Ammon's horn (tissue), 1 donor: ENCODE results near the gene PEAK3.

Experiments
- DNase-seq: peaks from one replicate; pipeline ENCODE4 v3.0.0-alpha.2; 2016; ENCODE audit warnings: low spot score

PEAK3 gene

GRCh38 chr19:2249880-2250765, 31.9 kb downstream of the PEAK3 start:
- no peak for DNase-seq

DNA sequence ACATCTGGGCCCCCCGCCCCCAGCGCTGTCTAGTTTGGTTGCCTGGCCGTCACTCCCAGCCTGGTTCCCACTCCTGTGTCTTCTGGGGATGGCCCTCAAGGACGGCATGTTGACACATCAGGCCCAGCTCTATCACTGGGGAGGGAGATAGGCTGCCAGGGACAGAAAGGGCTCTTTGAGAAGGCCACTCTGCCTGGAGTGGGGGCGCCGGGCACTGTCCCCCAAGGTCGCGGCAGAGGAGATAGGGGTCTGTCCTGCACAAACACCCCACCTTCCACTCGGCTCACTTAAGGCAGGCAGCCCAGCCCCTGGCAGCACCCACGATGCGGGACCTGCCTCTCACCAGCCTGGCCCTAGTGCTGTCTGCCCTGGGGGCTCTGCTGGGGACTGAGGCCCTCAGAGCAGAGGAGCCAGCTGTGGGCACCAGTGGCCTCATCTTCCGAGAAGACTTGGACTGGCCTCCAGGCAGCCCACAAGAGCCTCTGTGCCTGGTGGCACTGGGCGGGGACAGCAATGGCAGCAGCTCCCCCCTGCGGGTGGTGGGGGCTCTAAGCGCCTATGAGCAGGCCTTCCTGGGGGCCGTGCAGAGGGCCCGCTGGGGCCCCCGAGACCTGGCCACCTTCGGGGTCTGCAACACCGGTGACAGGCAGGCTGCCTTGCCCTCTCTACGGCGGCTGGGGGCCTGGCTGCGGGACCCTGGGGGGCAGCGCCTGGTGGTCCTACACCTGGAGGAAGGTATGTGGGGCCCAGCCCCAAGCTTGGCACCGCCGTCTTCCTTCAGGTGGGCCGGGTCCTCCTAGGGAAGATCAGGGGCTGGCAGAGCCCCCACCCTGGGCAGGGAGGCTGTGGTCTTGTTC, 32.7 kb downstream of the PEAK3 start, which contains the start of gene AMH:
Gene AMH (plus strand): TSS at position 314 of the 857 bp plus-strand sequence. CDS start 10 bp downstream, at position 324.
- DNase-seq, result no peak

DNA sequence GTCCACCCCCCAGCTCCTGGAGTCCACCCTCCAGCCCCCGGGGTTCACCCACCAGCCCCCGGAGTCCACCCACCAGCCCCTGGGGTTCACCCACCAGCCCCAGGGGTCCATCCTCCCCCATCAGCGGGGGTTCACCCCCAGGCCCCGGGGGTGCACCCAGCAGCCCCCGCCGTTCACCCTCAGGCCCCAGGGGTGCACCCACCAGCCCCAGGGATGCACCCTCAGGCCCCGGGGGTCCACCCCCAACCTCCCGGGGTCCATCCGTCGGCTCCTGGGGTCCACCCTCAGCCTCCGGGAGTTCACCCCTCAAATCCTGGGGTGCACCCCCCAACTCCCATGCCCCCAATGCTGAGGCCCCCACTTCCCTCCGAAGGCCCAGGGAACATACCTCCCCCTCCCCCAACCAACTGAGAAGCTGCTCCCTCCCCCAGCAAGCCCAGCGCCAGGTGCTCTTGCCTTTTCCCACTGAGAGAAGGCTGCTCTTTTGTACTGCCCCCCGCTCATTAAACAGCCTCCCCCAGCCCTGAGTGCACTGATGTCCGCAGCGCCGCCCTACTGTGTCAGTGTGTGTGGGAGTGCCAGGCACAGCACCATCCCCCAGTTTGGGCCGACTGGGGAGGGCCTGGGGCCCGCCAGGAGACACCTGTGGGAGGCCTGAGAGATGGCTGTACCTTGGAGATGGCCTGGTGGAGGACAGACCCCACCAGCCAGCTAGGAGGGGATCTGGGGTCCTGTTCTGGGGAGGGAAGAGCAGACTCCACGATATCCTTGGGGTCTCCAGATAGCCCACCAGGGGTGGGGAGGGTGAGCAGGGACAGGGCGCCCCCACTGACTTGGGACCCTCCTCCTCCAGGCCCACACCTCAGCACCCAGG, 33.6 kb downstream of the PEAK3 start:
- DNase-seq, result no peak

DNA sequence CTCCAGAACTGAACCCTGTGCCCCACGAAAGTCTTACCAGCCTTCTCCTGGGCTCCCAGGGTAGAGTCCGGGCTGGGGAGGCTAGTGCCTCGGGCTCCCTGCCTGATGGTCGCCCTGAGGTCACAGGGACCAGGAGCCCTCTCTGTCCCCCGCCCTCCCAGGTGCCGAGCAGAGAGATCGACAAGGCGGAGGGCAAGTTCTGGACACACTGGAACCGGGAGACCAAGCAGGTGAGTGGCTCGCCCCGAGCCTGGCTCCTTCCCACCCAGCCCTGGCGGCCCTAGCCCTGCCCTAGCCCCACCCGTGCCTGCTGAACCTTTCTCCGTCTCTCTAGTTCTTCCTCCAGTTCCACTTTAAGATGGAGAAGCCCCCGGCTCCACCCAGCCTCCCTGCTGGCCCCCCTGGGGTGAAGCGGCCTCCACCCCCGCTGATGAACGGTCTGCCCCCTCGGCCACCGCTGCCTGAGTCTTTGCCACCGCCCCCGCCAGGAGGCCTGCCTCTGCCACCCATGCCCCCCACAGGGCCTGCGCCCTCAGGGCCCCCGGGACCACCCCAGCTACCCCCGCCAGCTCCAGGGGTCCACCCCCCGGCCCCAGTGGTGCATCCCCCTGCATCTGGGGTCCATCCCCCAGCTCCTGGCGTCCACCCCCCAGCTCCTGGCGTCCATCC, 34.4 kb downstream of the PEAK3 start:
- no peak for DNase-seq

- peak; percentile 55 for DNase-seq
Observed at GRCh38 chr19:2246801-2247361, 35.1 kb downstream of the PEAK3 start.

DNA sequence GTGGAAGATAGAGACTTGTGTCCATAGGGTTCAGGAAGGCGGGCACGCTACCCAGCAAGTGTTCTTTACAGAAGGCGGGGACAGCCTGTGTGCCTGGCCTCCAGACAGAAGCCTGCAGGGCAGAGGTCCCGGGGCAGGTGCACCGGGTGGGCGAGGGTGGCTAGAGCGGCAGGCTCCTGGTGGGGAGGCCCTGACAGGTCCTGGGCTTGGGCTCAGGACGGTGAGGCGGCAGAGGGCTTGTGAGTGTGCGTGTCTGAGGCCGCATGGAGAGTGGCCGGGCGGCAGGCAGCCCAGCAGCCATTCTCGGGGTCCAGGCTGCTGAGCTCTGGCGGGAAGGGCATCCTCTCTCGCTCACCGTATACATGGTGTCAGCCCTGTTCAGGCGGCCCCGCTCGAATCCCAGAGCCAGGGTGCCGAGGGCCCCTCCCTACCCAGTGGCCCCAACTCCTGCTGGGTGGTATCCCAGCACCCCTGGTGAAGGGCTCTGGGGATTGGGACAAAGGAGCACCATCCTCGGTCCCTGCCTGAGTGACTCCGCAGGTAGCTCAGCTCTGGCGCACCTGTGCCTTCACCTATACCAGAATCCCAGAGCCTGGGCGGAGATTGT, 35.9 kb downstream of the PEAK3 start:
- no peak for DNase-seq

DNA sequence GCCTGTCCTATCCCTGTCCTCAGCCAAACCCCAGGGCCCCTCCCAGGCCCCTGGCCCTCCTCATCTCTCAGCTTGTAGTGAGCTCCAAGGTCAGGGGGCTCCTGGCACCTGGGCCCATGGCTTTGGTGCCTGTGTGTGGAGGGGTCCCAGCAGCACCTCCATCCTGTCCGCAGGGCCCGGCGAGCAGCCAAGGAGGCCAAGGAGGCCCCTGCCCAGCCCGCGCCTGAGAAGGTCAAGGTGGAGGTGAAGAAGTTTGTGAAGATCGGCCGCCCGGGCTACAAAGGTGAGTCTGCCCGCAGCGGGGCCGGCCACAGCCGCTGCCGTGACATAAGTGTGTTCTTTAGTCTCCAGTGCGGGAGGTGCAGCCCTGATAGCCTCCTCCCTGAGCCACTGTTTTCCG, 36.7 kb downstream of the PEAK3 start:
- DNase-seq, result no peak

DNA sequence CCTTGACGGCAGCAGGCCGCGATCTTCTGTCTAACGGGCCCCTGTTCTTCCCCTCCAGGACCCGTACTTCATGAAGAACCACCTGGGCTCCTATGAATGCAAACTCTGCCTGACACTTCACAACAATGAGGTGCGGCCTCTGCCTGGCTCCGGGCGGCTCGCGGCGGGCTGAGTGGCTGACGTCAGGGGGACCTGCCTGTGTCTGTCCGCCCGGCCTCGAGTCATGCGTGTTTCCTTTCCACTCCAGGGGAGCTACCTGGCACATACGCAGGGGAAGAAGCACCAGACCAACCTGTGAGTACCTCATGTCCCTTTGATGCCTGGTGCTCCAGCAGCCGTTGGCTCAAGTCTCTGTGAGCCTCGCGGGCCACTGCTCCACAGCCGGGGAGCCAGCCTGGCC, 37.5 kb downstream of the PEAK3 start:
- no peak for DNase-seq

GRCh38 chr19:2244125-2244411, 37.9 kb downstream of the PEAK3 start:
- DNase-seq, result no peak

GRCh38 chr19:2243274-2244124, 38.5 kb downstream of the PEAK3 start:
- DNase-seq, result no peak

DNA sequence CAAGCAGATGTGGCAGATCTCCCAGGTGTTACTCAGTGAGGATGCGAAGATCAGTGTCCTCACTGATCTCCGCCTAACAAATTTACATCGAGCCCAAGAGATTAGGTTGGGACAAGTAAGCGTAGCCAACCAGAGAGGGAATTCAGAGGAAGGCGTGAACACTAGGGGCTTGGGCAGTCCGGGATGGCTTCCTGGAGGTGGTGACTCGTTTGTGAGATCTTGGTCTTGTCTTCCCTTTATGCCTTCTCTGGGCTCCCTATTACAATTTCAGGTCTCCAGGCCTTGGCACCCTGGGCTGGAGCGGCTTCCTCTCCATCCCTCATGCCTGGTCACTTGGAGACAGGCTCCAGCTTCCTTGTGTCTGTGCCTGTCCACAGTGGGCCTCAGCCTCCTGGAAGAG, 39.2 kb downstream of the PEAK3 start:
- DNase-seq, result no peak

DNA sequence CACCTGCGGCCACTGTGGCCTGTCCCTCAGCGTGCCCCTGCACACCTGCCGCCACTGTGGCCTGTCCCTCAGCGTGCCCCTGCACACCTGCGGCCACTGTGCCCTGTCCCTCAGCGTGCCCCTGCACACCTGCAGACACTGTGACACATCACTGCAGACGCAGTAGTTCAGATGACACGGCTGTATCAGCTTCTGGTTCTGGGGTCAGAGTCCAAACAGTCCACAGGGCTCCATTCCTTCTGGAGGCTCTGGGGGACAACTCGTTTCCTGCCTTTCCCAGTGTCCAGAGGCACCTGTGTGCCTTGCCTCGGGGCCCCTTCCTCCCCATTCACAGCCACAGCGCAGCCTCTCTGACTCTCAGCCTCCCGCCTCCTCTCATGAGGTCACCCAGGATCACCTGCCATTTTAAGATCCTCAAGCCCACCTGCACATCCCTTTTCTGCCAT, 39.9 kb downstream of the PEAK3 start:
- no peak for DNase-seq

DNA sequence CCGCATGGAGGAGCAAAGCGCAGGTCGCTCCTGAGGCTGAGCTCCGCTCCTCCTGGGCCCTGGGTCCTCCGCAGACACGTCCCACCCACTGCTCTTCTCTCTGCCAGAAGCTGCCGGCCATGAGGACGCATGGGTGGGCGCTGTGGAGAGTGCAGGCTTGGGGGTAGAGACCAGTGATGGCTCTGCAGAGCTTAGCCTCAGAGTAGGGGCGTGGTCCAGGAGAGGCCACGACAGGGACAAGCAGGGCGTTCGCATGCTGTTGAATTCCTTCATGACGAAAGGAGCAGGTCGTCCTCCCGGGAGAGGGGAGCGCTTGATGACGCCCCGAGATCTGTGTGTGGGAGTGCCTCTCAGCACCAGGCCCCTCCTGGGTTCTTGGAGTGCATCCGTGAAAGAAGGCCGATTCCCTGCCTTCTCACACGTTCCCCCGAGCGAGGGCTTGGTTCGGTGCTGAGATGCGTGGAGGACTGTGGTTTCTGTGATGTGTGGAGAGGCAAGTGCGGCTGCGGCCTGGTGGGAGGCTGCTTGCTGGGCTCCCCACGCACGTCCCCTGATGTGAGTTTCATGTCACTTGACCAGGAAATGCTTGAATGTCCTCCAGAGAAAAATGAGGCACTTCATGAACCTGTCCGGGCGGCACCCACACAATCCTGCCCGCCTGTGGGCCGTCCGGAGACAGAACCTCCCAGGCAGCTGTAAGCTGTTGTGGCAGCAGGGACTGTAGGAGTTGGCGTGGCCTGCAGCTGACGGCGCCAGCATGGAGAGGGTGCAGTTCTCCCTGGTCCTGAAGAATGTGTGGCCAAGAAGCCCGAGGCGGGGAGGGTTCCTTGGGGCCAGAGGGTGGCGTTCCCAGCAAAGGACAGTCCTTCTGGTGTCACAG, 40.9 kb downstream of the PEAK3 start:
- DNase-seq, result no peak

DNA sequence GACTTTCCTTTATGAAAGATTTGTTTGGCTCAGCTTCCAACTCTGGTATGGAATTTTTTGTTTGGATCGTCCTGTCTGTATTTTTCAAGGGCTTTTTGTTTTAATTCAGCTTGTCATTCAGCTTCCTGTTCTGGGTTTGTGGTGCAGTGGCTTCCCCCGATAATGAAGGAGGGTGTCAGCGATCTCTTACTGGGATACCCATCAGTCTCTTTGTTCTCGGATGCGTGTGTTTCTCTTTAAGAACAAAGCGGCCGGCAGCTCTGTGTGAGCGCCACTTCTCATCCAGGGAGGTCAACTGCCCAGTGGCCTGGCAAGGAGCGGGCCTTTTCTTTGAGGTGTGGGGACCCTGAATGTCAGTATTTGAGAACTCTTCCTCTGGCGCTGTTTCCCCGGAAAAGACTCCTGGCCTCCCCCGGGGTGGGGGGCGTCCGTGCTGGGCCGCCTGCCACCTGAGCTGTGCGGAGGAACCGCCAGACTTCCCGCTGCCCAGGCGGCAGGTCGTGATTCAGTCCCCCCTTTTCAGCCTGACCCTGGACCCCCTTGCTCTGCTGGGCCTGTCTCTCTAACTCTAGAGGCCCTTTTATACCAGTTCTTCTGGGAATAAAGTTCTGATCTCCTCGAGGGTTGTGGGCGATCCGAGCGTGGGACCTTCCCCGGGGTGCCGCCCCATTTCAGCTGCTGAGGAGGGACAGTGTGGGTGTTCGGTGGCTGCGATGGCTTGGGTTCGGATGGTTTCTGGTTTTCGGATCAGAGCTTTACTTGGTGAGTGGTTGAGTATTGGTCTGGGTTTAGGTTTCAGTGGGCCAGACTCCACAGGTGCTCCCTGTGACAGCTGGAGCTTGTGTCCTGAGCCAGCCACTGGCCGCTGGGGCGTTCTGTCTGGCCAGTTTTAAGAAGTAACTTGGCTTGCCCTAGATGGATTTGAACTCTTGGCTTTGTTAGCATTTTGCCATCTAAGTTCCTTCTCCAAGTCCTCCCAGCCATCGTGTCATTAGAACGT, 41.9 kb downstream of the PEAK3 start:
- DNase-seq, result peak; percentile 35

DNA sequence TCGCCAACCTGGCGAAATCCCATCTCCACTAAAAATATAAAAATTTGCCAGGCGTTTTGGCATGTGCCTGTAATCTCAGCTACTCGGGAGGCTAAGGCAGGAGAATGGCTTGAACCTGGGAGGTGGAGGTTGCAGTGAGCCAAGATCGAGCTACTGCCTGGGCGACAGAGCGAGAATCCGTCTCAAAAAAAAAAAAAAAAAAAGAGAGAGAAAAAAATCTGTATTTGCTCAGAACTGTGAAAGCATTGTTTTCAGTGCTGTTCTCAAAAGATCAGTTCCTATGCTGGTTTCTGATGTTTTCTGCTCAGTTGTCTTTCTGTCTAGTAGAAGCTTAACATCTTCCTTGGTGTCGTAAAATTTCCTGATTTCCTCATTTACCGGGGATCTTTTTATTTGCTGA, 42.8 kb downstream of the PEAK3 start:
- no peak for DNase-seq

- no peak for DNase-seq
Observed at GRCh38 chr19:2237869-2238153, 44.2 kb downstream of the PEAK3 start.

DNA sequence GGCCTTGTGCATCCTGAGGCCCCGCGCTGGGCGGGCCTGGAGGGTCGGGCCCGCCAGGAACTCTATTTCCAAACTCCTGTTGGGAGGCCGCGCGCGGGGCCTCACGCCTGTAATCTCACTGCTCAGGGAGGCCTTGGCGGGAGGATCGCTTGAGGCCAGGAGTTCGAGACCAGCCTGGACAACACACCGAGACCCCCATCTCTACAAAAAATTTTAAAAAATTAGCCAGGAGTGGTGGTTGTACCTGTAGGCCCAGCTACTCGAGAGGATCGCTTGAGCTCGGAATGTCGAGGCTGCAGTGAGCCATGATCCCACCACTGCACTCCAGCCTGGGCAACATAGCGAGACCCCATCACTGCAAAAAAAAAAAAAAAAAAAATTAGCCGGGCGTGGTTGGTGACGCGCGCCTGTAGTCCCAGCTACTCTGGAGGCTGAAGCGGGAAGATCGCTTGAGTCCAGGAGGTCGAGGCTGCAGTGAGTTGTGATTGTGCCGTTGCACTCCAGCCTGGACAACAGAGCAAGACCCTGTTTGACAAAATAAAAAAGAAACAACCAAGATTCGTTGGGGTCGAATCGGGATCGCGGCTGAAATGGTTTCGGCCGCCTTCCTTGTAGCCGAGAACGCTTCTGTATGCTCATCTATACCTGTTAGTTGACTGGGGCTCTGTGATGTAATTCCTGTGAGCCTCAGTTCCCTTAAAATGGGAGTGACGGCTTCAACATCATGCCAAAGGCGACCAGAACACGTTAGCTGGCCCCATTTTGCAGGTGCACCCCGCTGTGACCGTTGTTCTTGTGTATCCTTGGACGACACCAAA, 44.7 kb downstream of the PEAK3 start:
- no peak for DNase-seq
